Measurements from ENCODE around the gene APEX2.
"Not testable (repeated sequence)": the region's sequence is repeated elsewhere in the genome, so short reads cannot be mapped to it uniquely, and the experiment has no call there.

Gene APEX2

DNA sequence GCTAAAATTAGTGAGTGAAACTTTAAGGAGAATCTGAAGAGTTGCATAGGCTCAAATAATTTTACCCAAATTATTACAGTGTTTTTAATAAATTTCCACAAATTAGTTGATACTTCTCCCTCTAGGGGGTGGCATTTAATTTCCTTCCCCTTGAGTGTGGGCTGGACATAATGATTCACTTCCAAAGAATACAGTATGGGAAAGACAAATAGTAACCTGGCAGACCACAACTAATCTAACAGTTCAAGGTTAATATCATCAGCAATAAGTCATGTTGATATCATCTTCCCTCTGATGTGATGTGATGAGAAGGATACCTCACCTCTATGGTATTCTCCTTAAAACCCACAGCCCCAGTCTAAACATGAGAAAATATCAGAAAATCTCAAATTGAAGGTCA lies 21.7 kb upstream of the APEX2 start:
- no peak for DNase-seq (ENCODE audit: low spot score)
- TF ChIP-seq CTCF (IDR thresholded peaks at IDR 0.05; ENCODE audit: extremely low read depth, insufficient read depth, missing control alignments): no peak
- in situ Hi-C loops (cut with MboI; ENCODE audit: low pct_unique_long_range_greater_than_20kb, low sequenced_read_pairs, unreplicated experiment): no loop called here

GRCh38 chrX:54979432-54979831 lies 20.7 kb upstream of the APEX2 start:
- no peak for TF ChIP-seq CTCF (IDR thresholded peaks at IDR 0.05; ENCODE audit: extremely low read depth, insufficient read depth, missing control alignments)
- DNase-seq (ENCODE audit: low spot score): no peak
- in situ Hi-C loops (cut with MboI; ENCODE audit: low pct_unique_long_range_greater_than_20kb, low sequenced_read_pairs, unreplicated experiment): no loop called here

DNA sequence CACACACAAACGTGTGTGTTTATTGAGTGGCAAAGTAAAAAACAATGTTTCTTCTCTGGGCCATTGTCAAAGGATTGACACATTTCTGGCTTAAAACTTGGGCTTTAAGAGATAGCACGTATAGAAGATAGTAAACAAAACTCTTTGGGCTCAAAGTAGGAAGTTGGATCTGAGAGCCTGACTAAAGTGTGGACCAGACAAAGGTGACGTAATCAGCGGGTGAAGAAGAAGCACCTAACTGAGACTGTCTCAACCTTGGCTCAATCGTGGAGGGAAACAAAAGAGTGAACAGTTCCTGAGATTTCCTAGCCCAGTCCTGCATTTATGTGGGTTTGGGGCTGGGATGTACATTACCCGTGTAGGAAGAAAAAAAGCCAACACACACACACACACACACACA lies 19.8 kb upstream of the APEX2 start:
- no peak for DNase-seq (ENCODE audit: low spot score)
- TF ChIP-seq CTCF (IDR thresholded peaks at IDR 0.05; ENCODE audit: extremely low read depth, insufficient read depth, missing control alignments): no peak
- in situ Hi-C loops (cut with MboI; ENCODE audit: low pct_unique_long_range_greater_than_20kb, low sequenced_read_pairs, unreplicated experiment): no loop called here

DNA sequence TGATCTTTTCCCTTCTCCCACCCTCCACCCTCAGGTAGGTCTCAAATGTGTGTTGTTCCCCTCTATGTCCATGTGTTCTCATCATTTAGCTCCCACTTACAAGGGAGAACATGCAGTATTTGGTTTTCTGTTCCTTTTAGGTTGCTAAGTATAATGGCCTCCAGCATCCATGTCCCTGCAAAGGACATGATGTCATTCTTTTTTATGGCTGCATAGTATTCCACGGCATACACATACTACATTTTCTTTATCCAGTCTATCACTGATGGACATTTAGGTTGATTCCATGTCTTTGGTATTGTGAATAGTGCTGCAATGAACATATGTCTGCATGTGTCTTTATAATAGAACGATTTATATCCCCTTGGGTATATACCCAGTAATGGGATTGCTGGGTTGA lies 16.9 kb upstream of the APEX2 start:
- in situ Hi-C loops (cut with MboI; ENCODE audit: low pct_unique_long_range_greater_than_20kb, low sequenced_read_pairs, unreplicated experiment); DNase-seq (ENCODE audit: low spot score): not testable (repeated sequence)

GRCh38 chrX:54991706-54992105 lies 8.5 kb upstream of the APEX2 start:
- in situ Hi-C loops (cut with MboI; ENCODE audit: low pct_unique_long_range_greater_than_20kb, low sequenced_read_pairs, unreplicated experiment): no loop called here
- TF ChIP-seq CTCF (IDR thresholded peaks at IDR 0.05; ENCODE audit: extremely low read depth, insufficient read depth, missing control alignments): no peak
- DNase-seq (ENCODE audit: low spot score): no peak

DNA sequence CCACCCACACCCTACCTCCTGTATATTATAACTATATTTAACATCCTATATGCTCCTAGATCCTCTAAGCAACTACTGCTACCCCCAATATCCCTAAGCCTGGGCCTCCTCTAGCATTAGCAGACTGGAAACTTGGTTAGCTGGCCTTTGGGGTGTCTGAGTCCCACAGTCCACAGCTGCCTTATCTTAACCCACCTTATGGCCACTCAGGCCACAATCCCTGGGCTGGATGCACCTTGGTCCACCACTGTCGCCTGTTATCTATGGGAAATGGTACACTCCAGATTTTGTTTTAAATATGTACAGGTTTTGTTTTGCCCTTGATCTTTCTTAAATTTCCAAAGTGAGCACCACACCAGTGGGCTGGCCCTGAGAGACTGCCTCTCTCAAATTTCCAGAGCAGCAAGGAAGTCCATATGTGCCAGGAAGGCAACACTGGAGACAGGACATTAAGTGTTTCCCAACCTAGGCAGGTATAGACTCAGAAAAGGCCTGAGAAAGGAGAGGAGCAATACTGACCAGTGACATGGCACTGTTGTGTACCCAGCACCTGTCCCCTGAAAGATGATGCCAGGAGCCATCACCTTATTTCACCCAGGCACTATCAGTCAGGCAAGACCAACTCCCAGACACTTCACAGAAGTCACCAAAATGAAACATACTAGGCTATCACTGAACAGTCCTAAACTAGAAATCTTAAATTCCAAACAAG lies 7.1 kb upstream of the APEX2 start:
- in situ Hi-C loops (cut with MboI; ENCODE audit: low pct_unique_long_range_greater_than_20kb, low sequenced_read_pairs, unreplicated experiment): no loop called here
- no peak for TF ChIP-seq CTCF (IDR thresholded peaks at IDR 0.05; ENCODE audit: extremely low read depth, insufficient read depth, missing control alignments)
- no peak for DNase-seq (ENCODE audit: low spot score)

DNA sequence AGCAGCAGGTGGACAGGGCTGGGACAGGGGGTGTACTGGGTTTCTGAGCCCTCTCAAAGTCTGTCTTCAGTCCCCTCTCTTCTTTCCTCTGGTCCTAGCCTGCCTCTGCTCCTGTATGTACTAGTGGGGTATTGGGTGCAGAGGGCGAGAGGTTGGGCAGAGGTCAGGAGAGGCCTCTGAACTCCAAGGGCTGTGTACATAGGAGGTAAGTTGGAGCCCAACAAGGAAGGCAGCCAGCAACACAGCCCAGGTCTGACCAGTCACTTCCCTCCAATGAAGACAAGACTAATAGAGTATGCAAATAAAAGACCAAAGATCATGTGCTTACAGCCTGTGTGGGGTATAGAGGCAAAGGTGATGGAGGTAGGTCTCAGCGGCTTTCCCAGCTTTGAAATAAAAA lies 6.1 kb upstream of the APEX2 start, which contains the start of gene PFKFB1:
PFKFB1 (minus strand) TSS at position 90 of the 400 bp plus-strand sequence. CDS start 181 bp downstream, outside the sequence.
- no peak for DNase-seq (ENCODE audit: low spot score)
- in situ Hi-C loops (cut with MboI; ENCODE audit: low pct_unique_long_range_greater_than_20kb, low sequenced_read_pairs, unreplicated experiment): no loop called here
- no peak for TF ChIP-seq CTCF (IDR thresholded peaks at IDR 0.05; ENCODE audit: extremely low read depth, insufficient read depth, missing control alignments)
